Measurements from ENCODE around the gene OPHN1. TPM values are rescaled to one million over a fixed set of nuclear protein-coding genes. Genes with fewer than 3 reads are reported as not detected.

The OPHN1 gene
- total RNA-seq, 6 donors from 2014 or later, result 10.0 to 40.9 (median 10.8) TPM

GRCh38 chrX:68462653-68463052 lies 29.4 kb upstream of the OPHN1 start:
- Histone ChIP-seq H3K9me3 (no peaks in the 10 kb centered on the region), H3K36me3 (no peaks in the 10 kb centered on the region), H3K4me3 (no peak overlapping the region), H3K4me1 (peaks cover 0 to 3% (median 0%) of the 10 kb centered on the region in 4 donors), H3K27ac (no peak overlapping the region), H3K27me3 (no peaks in the 10 kb centered on the region)
- 34 to 36% methylated on average over 6 to 8 of the region's 8 CpGs for WGBS, 2 donors
- DNase-seq (no peak), ATAC-seq (ENCODE audit: low FRiP score in 2 of 2) (peak in 1 of 2 donors; percentile 52)
- TF ChIP-seq POLR2A (IDR thresholded peaks at IDR 0.05) (no peak), POLR2AphosphoS5 (IDR thresholded peaks at IDR 0.05) (no peak), CTCF (IDR thresholded peaks at IDR 0.05) (peak; percentile 28 to 67 (median 52))

- WGBS, 2 donors, result 65 to 74% methylated on average over 8 of the region's 8 CpGs
- Histone ChIP-seq H3K27me3 (no peaks in the 10 kb centered on the region), H3K4me1 (peaks cover 0 to 3% (median 0%) of the 10 kb centered on the region in 4 donors), H3K9me3 (no peaks in the 10 kb centered on the region), H3K4me3 (no peak overlapping the region), H3K36me3 (no peaks in the 10 kb centered on the region), H3K27ac (no peak overlapping the region)
- DNase-seq (no peak), ATAC-seq (ENCODE audit: low FRiP score in 2 of 2) (no peak)
- TF ChIP-seq POLR2AphosphoS5 (IDR thresholded peaks at IDR 0.05) (no peak), POLR2A (IDR thresholded peaks at IDR 0.05) (no peak), CTCF (IDR thresholded peaks at IDR 0.05) (no peak), EP300 (IDR thresholded peaks at IDR 0.05) (no peak)
Observed at GRCh38 chrX:68462197-68462596, 28.9 kb upstream of the OPHN1 start.

GRCh38 chrX:68461576-68461975 lies 28.3 kb upstream of the OPHN1 start:
- no peaks in the 10 kb centered on the region for H3K27me3 ChIP-seq
- peaks cover 0 to 3% (median 0%) of the 10 kb centered on the region in 4 donors for H3K4me1 ChIP-seq
- no peaks in the 10 kb centered on the region for H3K36me3 ChIP-seq
- TF ChIP-seq POLR2AphosphoS5 (IDR thresholded peaks at IDR 0.05) (no peak), EP300 (IDR thresholded peaks at IDR 0.05) (no peak), CTCF (IDR thresholded peaks at IDR 0.05) (no peak)
- ATAC-seq (ENCODE audit: low FRiP score in 2 of 2) (no peak), DNase-seq (no peak)
- H3K4me3 ChIP-seq, result no peak overlapping the region
- H3K9me3 ChIP-seq, result no peaks in the 10 kb centered on the region
- peak overlapping the region in 1 of 4 donors; percentile 7 for H3K27ac ChIP-seq

- 33 to 40% methylated on average over 6 of the region's 6 CpGs for WGBS, 2 donors
- H3K27ac ChIP-seq, result peak overlapping the region in 2 of 4 donors; percentile 4 to 7
- no peaks in the 10 kb centered on the region for H3K36me3 ChIP-seq
- TF ChIP-seq CTCF (IDR thresholded peaks at IDR 0.05) (no peak), POLR2AphosphoS5 (IDR thresholded peaks at IDR 0.05) (no peak), EP300 (IDR thresholded peaks at IDR 0.05) (no peak), POLR2A (IDR thresholded peaks at IDR 0.05) (no peak)
- H3K4me1 ChIP-seq, result peaks cover 0 to 3% (median 0%) of the 10 kb centered on the region in 4 donors
- no peak overlapping the region for H3K4me3 ChIP-seq
- DNase-seq (no peak), ATAC-seq (ENCODE audit: low FRiP score in 2 of 2) (no peak)
- H3K27me3 ChIP-seq, result no peaks in the 10 kb centered on the region
- H3K9me3 ChIP-seq, result no peaks in the 10 kb centered on the region
Observed at GRCh38 chrX:68461093-68461492, 27.8 kb upstream of the OPHN1 start.

GRCh38 chrX:68455151-68455510 lies 21.8 kb upstream of the OPHN1 start:
- H3K4me1 ChIP-seq, result no peaks in the 10 kb centered on the region
- no peak overlapping the region for H3K27ac ChIP-seq
- H3K27me3 ChIP-seq, result no peaks in the 10 kb centered on the region
- WGBS, 2 donors, result 58 to 83% methylated on average over 4 of the region's 4 CpGs
- no peaks in the 10 kb centered on the region for H3K9me3 ChIP-seq
- DNase-seq (no peak), ATAC-seq (ENCODE audit: low FRiP score in 2 of 2) (no peak)
- no peak overlapping the region for H3K4me3 ChIP-seq
- TF ChIP-seq POLR2AphosphoS5 (IDR thresholded peaks at IDR 0.05) (no peak), CTCF (IDR thresholded peaks at IDR 0.05) (no peak), EP300 (IDR thresholded peaks at IDR 0.05) (no peak), POLR2A (IDR thresholded peaks at IDR 0.05) (no peak)
- H3K36me3 ChIP-seq, result no peaks in the 10 kb centered on the region

All from upper lobe of left lung (tissue), 6 donors.